GM19043 (cell line): ENCODE results near the gene SERPINE1.
"Not testable (repeated sequence)": the region's sequence is repeated elsewhere in the genome, so short reads cannot be mapped to it uniquely, and the experiment has no call there.

Experiments used
- ATAC-seq: cut with Tn5 transposase; IDR thresholded peaks from one replicate; pipeline ENCODE4 v1.9.1; 2021; ENCODE audit warnings: low read depth; ENCODE audit not compliant: unreplicated experiment

SERPINE1 gene

GRCh38 chr7:101100858-101101847 is 25.8 kb upstream of the SERPINE1 start:
- ATAC-seq: no peak

DNA sequence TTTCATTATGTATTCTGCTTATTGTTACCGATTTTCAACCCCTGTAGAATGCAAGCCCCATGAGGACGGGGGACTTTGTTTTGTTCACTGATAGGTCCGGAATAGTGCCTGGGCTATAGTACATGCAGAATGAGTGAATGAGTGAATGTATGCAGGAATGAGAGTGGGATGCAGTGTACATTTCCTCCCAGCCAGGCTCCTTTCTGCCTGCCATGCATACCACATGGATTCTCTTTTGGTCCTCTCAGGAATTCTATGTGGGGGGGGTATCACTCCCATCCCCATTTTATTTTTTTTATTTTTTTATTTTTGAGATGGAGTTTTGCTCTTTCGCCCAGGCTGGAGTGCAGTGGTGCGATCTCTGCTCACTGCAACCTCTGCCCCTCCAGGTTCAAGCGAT is 24.9 kb upstream of the SERPINE1 start:
- no peak for ATAC-seq

DNA sequence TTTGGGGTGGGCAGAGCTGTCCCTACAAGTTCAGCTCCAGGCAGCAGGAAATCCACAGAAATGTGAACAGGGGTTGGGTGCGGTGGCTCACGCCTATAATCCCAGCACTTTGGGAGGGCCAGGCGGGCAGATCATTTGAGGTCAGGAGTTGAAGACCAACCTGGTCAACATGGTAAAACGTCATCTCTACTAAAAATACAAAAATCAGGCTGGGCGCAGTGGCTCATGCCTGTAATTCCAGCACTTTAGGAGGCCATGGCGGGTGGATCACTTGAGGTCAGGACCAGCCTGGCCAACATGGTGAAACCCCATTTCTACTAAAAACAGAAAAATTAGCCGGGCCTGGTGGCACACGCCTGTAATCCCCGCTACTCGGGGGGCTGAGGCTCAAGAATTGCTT is 23.2 kb upstream of the SERPINE1 start:
- ATAC-seq: not testable (repeated sequence)

GRCh38 chr7:101104193-101104713 is 22.7 kb upstream of the SERPINE1 start:
- ATAC-seq: no peak

DNA sequence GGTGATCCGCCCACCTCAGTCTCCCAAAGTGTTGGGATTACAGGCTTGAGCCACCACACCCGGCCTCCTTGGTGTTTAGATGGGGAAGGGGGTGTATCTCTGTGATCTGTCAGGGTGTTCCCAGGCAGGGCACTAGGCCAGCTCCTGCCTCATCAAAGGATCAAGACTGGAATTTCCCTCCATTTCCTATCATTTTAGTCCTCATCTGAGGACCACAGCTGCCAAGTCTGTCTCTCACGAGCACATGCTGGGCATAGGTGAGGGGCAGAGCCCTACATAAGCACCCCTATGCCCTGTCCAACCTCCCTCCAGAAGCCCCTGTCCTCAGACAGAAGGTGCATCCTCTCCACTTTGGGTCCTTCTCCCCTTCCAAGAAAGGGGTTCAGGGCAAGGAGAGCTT is 22.1 kb upstream of the SERPINE1 start:
- no peak for ATAC-seq

DNA sequence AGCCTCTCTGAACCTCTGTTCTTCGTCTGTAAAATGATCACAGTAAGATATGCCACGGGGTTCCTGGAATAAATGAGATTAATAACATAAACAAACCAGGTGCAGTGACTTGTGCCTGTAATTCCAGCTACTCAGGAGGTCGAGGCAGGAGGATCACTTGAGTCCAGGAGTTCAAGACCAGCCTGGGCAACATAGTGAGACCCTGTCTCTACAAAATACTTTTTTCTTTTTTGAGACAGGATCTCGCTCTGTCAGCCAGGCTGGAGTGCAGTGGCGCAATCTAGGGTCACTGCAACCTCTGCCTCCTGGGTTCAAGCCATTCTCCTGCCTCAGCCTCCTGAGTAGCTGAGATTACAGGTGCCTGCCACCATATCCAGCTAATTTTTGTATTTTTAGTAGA is 21.7 kb upstream of the SERPINE1 start:
- not testable (repeated sequence) for ATAC-seq

- no peak for ATAC-seq
These were observed 20.5 kb upstream of the SERPINE1 start for GRCh38 chr7:101106386-101106785.

- ATAC-seq: no peak
These were observed 18.5 kb upstream of the SERPINE1 start for GRCh38 chr7:101108330-101108857.

GRCh38 chr7:101108961-101109360 is 17.9 kb upstream of the SERPINE1 start:
- ATAC-seq: no peak

- no peak for ATAC-seq
These were observed 17.5 kb upstream of the SERPINE1 start for GRCh38 chr7:101109368-101109767.

DNA sequence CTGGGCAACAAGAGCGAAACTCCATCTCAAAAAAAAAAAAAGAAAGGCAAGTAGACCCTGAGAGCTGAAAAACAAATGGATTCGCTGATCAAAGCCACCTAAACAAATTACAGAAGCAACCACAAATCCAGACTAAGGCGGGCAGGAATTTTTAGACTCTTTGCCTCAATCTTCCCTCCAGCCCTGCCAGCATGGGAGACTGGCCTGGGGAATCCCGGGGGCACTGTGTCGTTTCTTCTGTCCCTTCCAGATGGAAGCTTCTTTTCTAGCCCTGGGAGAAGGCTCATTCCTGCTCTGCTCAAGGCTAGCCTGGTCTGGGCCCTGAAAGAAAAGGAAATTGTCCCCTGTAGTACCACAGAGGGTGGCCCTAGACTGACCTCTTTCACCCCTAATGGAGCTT is 15.6 kb upstream of the SERPINE1 start:
- no peak for ATAC-seq

GRCh38 chr7:101112233-101112632 is 14.7 kb upstream of the SERPINE1 start:
- ATAC-seq: no peak

GRCh38 chr7:101113140-101113539 is 13.8 kb upstream of the SERPINE1 start:
- ATAC-seq: not testable (repeated sequence)

- ATAC-seq: no peak
These were observed 13.1 kb upstream of the SERPINE1 start for GRCh38 chr7:101113836-101114235.

DNA sequence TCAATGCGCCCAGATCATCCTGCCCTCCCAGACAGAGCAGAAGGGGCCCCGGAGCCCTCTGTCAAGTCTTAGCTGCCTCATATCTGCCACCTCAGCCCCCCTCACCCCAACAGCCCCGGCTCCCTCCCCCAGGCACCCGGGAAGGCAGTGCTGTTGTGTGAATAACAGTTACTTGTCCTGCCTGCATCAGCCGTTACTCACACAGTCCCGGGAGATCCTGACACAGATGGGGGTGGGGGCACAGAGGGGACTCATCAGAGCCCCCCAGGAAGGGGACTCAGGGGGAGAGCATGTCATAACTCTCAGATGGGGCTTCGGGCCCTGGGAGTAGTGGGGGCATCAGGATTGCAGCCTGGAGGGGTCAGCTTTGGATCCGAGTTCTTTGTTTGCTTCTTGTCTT is 12.4 kb upstream of the SERPINE1 start:
- no peak for ATAC-seq

- ATAC-seq: no peak
These were observed 11.7 kb upstream of the SERPINE1 start for GRCh38 chr7:101115215-101115614.

- ATAC-seq: no peak
These were observed 10.0 kb upstream of the SERPINE1 start for GRCh38 chr7:101116898-101117297.

DNA sequence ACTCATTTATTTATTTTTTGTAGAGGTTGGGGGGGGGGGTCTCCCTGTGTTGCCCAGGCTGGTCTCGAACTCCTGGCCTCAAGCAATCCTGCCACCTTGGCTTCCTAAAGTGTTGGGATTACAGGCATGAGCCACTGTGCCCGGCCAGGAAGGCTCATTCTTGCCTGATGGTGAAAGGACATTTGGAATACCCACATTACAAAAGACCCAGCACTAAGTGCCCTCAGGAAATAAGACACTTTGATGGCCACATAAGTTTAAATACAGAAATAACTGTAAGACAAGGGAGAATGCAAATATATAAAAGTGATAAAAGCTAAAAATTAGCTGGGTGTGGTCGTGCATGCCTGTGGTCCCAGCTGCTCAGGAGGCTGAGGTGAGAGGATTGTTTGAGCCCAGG is 8.0 kb upstream of the SERPINE1 start:
- ATAC-seq: no peak

GRCh38 chr7:101119876-101120275 is 7.0 kb upstream of the SERPINE1 start:
- no peak for ATAC-seq

GRCh38 chr7:101120315-101120714 is 6.6 kb upstream of the SERPINE1 start:
- no peak for ATAC-seq

DNA sequence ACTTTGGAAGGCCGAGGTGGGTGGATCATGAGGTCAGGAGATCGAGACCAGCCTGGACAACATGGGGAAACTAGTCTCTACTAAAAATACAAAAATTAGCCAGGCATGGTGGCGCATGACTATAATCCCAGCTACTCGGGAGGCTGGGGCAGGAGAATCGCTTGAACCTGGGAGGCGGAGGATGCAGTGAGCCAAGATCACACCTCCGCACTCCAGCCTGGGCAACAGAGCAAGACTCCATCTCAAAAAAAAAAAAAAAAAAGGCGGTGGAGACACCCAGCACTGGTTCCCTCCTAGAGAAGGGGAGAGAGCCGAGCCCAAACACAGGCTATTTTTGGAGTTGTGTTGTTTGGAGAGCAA is 5.3 kb upstream of the SERPINE1 start:
- ATAC-seq: not testable (repeated sequence)
